ENCODE measurements around the gene SLC49A4.
A peak's percentile ranks its signal among the peaks of the same experiment; 100 is the strongest.

Gene SLC49A4

DNA sequence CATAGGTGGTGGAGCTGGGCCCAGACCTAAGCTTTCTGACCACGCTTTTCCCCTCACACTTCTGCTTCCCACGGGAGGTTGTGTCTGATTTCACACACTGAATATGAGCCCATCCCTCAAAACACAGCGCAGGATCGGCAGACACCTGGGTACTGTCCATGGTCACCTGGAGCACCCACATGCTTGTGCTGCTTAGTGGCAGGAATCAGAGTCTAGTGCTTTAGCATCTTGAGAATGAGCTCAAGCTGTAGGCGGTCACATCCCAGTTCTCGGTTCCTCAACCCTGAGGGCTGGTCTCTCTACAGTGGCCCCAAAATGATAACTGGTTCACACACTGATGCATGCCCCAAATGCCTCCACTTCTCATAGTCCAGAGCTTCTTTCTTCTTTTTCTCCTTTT lies 121.7 kb downstream of the SLC49A4 start:
- no peak overlapping the region for H3K4me3 ChIP-seq (ENCODE audit: control insufficient read depth, low read depth, low read length)
- DNase-seq (ENCODE audit: low read depth): no peak
- TF ChIP-seq CTCF (conservative IDR thresholded peaks at IDR 0.05; ENCODE audit: control insufficient read depth, insufficient read depth, low read depth, low read length): no peak

- H3K4me3 ChIP-seq (ENCODE audit: control insufficient read depth, low read depth, low read length): no peak overlapping the region
- TF ChIP-seq CTCF (conservative IDR thresholded peaks at IDR 0.05; ENCODE audit: control insufficient read depth, insufficient read depth, low read depth, low read length): no peak
- DNase-seq (ENCODE audit: low read depth): no peak
Observed at GRCh38 chr3:122917412-122917811, 122.5 kb downstream of the SLC49A4 start.

DNA sequence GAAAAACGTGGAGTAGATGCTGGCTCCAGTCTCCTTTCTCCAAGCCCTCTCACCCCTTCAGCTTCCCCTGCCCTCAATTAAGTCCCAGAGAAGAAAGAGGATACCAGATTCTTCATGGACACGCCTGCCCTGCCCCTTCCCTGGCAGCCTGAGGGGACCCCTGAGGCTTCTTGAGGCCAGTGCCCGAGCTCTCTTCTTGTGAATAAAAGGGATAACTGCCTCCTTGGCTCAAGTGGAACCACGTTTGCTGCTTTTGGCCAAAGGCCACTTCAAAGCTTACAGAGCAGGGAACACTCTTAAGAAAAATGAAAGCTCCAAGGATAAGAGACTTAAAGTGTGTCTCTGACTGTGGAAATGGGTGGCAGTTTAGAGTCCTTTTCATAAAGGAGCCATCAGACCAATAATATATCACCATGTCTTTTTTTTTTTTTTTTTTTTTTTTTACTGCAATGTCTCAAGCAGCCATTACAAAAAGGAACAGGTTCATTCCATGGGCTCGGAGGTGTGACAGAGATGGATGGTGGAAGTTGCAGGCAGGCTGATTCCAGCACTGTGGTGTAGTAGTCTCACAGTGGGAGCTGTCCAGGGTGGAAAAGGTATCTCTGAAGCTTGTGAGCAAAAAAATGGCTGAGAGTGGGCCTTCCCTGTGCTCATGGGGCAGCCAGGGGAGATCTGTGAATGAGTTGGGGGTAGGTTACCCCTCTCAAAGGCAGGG lies 123.9 kb downstream of the SLC49A4 start:
- peak; percentile 11 for DNase-seq (ENCODE audit: low read depth)
- TF ChIP-seq CTCF (conservative IDR thresholded peaks at IDR 0.05; ENCODE audit: control insufficient read depth, insufficient read depth, low read depth, low read length): no peak
- no peak overlapping the region for H3K4me3 ChIP-seq (ENCODE audit: control insufficient read depth, low read depth, low read length)

- no peak overlapping the region for H3K4me3 ChIP-seq (ENCODE audit: control insufficient read depth, low read depth, low read length)
- no peak for DNase-seq (ENCODE audit: low read depth)
- TF ChIP-seq CTCF (conservative IDR thresholded peaks at IDR 0.05; ENCODE audit: control insufficient read depth, insufficient read depth, low read depth, low read length): no peak
Observed at GRCh38 chr3:122919291-122919610, 124.4 kb downstream of the SLC49A4 start.

DNA sequence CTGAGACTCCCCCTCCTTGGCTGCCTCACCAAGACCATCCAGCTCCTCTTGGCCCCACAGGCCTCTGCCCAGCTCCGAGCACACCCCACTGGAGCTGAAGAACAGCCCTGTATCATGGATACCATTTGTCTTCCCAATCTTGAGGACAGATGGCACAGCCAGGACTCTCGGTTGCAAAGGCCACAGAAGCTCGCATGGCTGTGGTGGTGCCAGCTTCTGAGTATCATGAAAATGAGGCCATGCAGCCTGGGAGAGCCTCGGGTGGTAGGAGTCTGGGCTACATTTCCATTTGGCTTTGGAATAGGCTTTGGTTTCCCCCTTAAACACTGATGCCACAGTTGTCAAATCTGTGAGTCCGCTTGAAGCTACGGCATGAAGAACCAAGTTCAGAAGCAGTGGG lies 126.1 kb downstream of the SLC49A4 start:
- no peak overlapping the region for H3K4me3 ChIP-seq (ENCODE audit: control insufficient read depth, low read depth, low read length)
- no peak for TF ChIP-seq CTCF (conservative IDR thresholded peaks at IDR 0.05; ENCODE audit: control insufficient read depth, insufficient read depth, low read depth, low read length)
- no peak for DNase-seq (ENCODE audit: low read depth)

DNA sequence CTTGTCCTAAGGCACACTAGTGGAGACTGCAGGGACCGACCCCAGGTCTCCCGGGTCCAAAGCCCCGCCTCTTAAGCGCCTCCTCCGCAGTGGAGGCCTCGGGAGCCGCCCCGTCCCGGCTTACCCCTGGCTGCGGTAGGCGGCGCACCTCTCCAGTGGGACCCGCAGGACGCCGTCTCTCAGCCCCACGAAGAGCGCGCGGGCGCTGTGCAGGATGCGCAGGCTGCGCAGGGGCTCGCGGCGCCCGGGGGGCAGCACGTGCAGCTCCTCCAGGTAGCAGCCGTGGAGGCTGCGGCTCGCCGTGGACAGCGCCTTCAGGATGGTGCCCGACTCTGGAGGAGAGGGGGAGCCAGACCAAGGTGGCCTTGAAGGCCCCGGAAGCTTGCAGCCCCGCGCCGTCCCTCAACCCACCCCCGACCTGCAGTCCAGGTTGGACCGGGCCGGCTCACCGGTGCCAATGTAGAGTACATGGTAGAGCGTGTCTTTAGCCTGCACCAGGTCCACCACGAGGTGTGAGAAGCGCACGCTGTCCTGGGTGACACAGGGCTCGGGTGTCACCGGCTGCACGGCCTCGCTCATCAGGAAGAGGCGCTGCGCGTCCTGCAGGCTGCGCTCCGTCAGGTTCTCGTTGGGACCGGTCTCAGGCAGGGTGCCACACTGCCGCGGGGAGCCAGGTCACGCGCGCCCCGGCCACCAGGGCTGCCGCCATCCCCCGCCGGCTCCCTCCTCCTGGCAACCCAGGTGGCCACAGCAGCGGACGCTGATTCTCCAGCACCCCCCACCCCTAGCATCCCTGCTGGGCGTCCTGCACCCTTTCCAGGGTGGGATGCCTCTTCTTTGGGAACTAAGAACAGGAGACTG lies 127.2 kb downstream of the SLC49A4 start:
- no peak for TF ChIP-seq CTCF (conservative IDR thresholded peaks at IDR 0.05; ENCODE audit: control insufficient read depth, insufficient read depth, low read depth, low read length)
- no peak overlapping the region for H3K4me3 ChIP-seq (ENCODE audit: control insufficient read depth, low read depth, low read length)
- no peak for DNase-seq (ENCODE audit: low read depth)

Data from fibroblast of mammary gland (primary cell).